ENCODE measurements around the gene LALBA.
"Not testable (repeated sequence)": the region's sequence is repeated elsewhere in the genome, so short reads cannot be mapped to it uniquely, and the experiment has no call there.

The LALBA gene

DNA sequence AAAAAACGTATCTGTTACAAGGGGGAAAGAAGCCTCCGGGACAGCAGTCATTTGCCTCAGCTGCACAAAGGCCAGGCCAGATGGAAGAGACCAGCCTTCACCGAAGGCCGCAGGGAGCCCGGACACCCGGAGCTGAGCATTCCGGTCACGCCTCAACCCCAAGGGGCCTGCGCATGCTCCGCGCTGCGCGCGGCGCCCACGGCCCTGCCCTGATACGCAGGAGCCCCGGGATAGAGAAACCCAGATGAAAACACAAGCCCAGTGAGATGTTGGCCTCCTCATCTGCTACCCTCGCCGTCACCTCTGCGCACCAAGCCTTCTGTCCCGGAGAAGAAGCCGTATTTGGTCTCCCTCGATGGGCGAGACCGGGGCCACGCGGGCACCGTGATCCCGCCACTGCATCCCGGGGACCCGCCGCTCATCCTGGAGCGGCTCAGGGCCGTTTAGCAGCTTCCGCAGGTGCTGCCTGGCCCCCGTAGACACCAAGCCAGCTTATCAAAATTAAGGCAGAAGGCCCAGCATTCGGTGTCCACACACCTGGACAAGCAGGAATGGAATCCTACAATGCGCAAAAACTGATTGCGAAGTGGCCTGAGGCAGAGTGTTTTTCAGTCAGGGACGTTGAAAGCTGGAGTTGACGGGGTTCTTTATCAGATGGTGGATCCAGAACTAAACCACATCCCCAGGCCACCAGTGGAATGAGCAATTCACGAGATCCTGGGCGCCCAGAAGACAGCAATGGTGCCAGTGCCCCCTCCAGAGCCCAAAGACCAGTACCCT lies 41.8 kb downstream of the LALBA start:
- no peak for DNase-seq

DNA sequence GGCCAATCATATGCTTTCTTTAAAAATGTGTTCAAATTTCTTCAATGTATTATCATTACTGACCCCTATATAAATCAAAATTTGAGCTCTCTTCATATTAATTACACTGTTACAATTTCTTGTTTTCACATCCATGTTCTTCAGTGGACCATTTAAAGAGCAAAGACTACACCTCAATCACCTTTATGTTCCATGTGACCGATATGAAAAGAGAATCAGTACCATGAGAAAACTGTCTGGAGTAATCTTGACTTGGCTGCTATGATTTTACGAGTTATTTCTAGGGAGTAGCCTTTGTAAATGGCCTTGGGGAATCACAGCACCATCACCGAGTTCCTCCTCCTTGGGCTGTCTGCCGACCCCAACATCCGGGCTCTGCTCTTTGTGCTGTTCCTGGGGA lies 44.5 kb downstream of the LALBA start, which contains the start of gene OR8S1:
Gene OR8S1 (plus strand): TSS at position 301 of the 400 bp plus-strand sequence. CDS start 0 bp downstream, at position 301.
- DNase-seq: no peak

DNA sequence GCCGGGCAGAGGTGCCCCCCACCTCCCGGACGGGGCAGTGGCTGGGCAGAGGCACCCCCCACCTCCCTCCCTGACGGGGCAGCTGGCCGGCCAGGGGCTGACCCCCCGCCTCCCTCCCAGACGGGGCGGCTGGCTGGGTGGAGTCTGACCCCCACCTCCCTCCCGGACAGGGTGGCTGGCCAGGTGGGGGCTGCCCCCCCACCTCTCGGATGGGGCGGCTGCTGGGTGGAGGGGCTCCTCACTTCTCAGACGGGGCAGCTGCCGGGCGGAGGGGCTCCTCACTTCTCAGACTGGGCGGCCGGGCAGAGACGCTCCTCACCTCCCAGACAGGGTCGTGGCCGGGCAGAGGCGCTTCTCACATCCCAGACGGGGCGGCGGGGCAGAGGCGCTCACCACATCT lies 49.5 kb downstream of the LALBA start:
- not testable (repeated sequence) for DNase-seq
